SK-N-SH (cell line): ENCODE results near the gene DOCK8. TPM values are rescaled to one million over a fixed set of nuclear protein-coding genes. Genes with fewer than 3 reads are reported as not detected.

Source experiments
- CTCF ChIA-PET: fragments of 300-600, 350-600 bp; formaldehyde crosslinking; extraction: SDS; loops from one replicate; lab custom pipeline; 2021; lab: Yijun Ruan, JAX
- POLR2A ChIA-PET: fragments of 350-600 bp; sonication (Branson Sonifier 250); formaldehyde crosslinking; extraction: SDS; loops from one replicate; lab custom pipeline; 2020; ENCODE audit warnings: antibody characterized with exemption, inconsistent platforms; lab: Yijun Ruan, JAX
- DNase-seq: peaks from one replicate; pipeline ENCODE4 v3.0.0; 2012
- H2AFZ ChIP-seq: fragments of 200-600 bp; sonication (generic); 2 replicates; pipeline ENCODE4 v1.8.1; 2016; ENCODE audit warnings: antibody characterized with exemption, mild to moderate bottlenecking, low read depth
- H3F3A ChIP-seq: fragments of 200-600 bp; sonication (generic); replicated peaks from 2 replicates; pipeline ENCODE3; 2016; ENCODE audit warnings: antibody characterized with exemption, mild to moderate bottlenecking; ENCODE audit not compliant: insufficient read depth
- H3K27ac ChIP-seq, 2 experiments: fragments of 200-500 bp in 1 of 2; fragments of 200-600 bp in 1 of 2; sonication (Bioruptor generic) in 1 of 2; sonication (generic), shearing (Covaris generic) in 1 of 2; 2 replicates each; pipeline versions ENCODE4 v1.5.1 to v1.6.1; 2014 to 2016; ENCODE audit warnings: low read depth in 2 of 2, inconsistent platforms in 1 of 2, low read length in 1 of 2, mild to moderate bottlenecking in 1 of 2, mixed read lengths in 1 of 2
- H3K27me3 ChIP-seq: fragments of 200-600 bp; sonication (generic), shearing (Covaris generic); 2 replicates; pipeline ENCODE4 v1.6.1; 2016; ENCODE audit warnings: mixed run types; ENCODE audit not compliant: insufficient read depth
- H3K36me3 ChIP-seq, 2 experiments: fragments of 200-500 bp in 1 of 2; fragments of 200-600 bp in 1 of 2; sonication (Bioruptor generic) in 1 of 2; sonication (generic) in 1 of 2; replicated peaks in 1 of 2; 2 replicates each; pipeline versions ENCODE3 to v1.5.1; 2014 to 2016; ENCODE audit warnings: low read length in 1 of 2, mild to moderate bottlenecking in 1 of 2; ENCODE audit not compliant: insufficient read depth in 2 of 2, control insufficient read depth in 1 of 2
- H3K4me1 ChIP-seq, 2 experiments: fragments of 200-500 bp in 1 of 2; fragments of 200-600 bp in 1 of 2; sonication (Bioruptor generic) in 1 of 2; sonication (generic), shearing (Covaris generic) in 1 of 2; 2 replicates each; pipeline versions ENCODE4 v1.5.1 to v1.6.1; 2014 to 2016; ENCODE audit warnings: low read depth in 1 of 2, low read length in 1 of 2, mixed run types in 1 of 2; ENCODE audit not compliant: insufficient read depth in 2 of 2, control insufficient read depth in 1 of 2
- H3K4me2 ChIP-seq: fragments of 200-600 bp; sonication (generic), shearing (Covaris generic); 2 replicates; pipeline ENCODE4 v1.6.1; 2017; ENCODE audit warnings: mixed run types
- H3K4me3 ChIP-seq, 2 experiments: fragments of 200-500 bp in 1 of 2; fragments of 200-600 bp in 1 of 2; sonication (Bioruptor generic) in 1 of 2; sonication (generic), shearing (Covaris generic) in 1 of 2; 2 replicates each; pipeline versions ENCODE4 v1.5.1 to v1.8.1; 2014 to 2016; ENCODE audit warnings: low read depth in 2 of 2, inconsistent platforms in 1 of 2, low read length in 1 of 2, mild to moderate bottlenecking in 1 of 2, mixed read lengths in 1 of 2, moderate library complexity in 1 of 2
- H3K79me2 ChIP-seq: fragments of 200-600 bp; sonication (generic); 2 replicates; pipeline ENCODE4 v1.8.1; 2017; ENCODE audit warnings: mild to moderate bottlenecking; ENCODE audit not compliant: insufficient read depth
- H3K9ac ChIP-seq: fragments of 200-600 bp; sonication (generic); 2 replicates; pipeline ENCODE4 v1.6.1; 2017; ENCODE audit warnings: mixed run types
- H3K9me2 ChIP-seq: fragments of 200-600 bp; sonication (generic); 2 replicates; pipeline ENCODE4 v1.6.1; 2017; ENCODE audit warnings: mixed run types
- H3K9me3 ChIP-seq: fragments of 200-600 bp; sonication (generic); 2 replicates; pipeline ENCODE4 v1.6.1; 2017; ENCODE audit warnings: mixed run types, mild to moderate bottlenecking, moderate library complexity
- H4K20me1 ChIP-seq: fragments of 200-600 bp; sonication (generic); 2 replicates; pipeline ENCODE4 v1.6.1; 2017; ENCODE audit warnings: mild to moderate bottlenecking, mixed run types; ENCODE audit not compliant: insufficient read depth
- ELF1 ChIP-seq: IDR thresholded peaks from 2 replicates; pipeline ENCODE4 v1.4.0; 2012
- EP300 ChIP-seq, 2 experiments: IDR thresholded peaks; 2 replicates each; pipeline versions ENCODE4 v1.4.0 to v1.6.1; 2012; ENCODE audit warnings: borderline replicate concordance in 1 of 2, low read depth in 1 of 2, low read length in 1 of 2
- FOSL2 ChIP-seq: IDR thresholded peaks from 2 replicates; pipeline ENCODE4 v1.4.0; 2012; ENCODE audit warnings: low read depth, mild to moderate bottlenecking, moderate library complexity, borderline replicate concordance
- FOXJ3 ChIP-seq: sonication (generic); formaldehyde crosslinking; IDR thresholded peaks from 2 replicates; pipeline ENCODE4 v1.5.1; 2020; ENCODE audit warnings: mild to moderate bottlenecking, missing genetic modification reagents
- IRF3 ChIP-seq: fragments of 150-350 bp; IDR thresholded peaks from 2 replicates; pipeline ENCODE4 v1.6.1; 2016; ENCODE audit warnings: mild to moderate bottlenecking, low read depth, low read length
- JUND ChIP-seq: IDR thresholded peaks from 2 replicates; pipeline ENCODE4 v1.4.0; 2012
- MEF2A ChIP-seq: IDR thresholded peaks from 2 replicates; pipeline ENCODE4 v1.4.0; 2012; ENCODE audit warnings: low read depth, borderline replicate concordance
- NFIC ChIP-seq: IDR thresholded peaks from 2 replicates; pipeline ENCODE4 v1.4.0; 2012; ENCODE audit warnings: borderline replicate concordance
- REST ChIP-seq: IDR thresholded peaks from 2 replicates; pipeline ENCODE4 v1.6.1; 2012; ENCODE audit warnings: mild to moderate bottlenecking, low read depth, low read length, moderate library complexity
- RFX5 ChIP-seq: IDR thresholded peaks from 2 replicates; pipeline ENCODE4 v1.6.1; 2012; ENCODE audit warnings: mild to moderate bottlenecking, improper control_type of control experiment, low read length
- RXRA ChIP-seq: IDR thresholded peaks from 2 replicates; pipeline ENCODE4 v1.4.0; 2012; ENCODE audit warnings: low read depth, mild to moderate bottlenecking, borderline replicate concordance
- SIN3A ChIP-seq: IDR thresholded peaks from 2 replicates; pipeline ENCODE4 v1.6.1; 2012; ENCODE audit warnings: low read depth, mild to moderate bottlenecking, low read length, moderate library complexity, borderline replicate concordance
- SMC3 ChIP-seq: IDR thresholded peaks from 2 replicates; pipeline ENCODE4 v1.6.1; 2012; ENCODE audit warnings: low read depth, low read length, improper control_type of control experiment
- TAF1 ChIP-seq: IDR thresholded peaks from 2 replicates; pipeline ENCODE4 v1.6.1; 2012; ENCODE audit warnings: low read depth, mild to moderate bottlenecking, low read length, moderate library complexity, borderline replicate concordance
- USF1 ChIP-seq: IDR thresholded peaks from 2 replicates; pipeline ENCODE4 v1.4.0; 2012; ENCODE audit warnings: low read depth, borderline replicate concordance
- WGBS: methylation state at CpG from one replicate; pipeline ENCODE4 v1.1.6; 2017; ENCODE audit warnings: low lambda C conversion rate; 5-methylcytosine and 5-hydroxymethylcytosine counted together
- polyA plus RNA-seq, 3 experiments: library from polyadenylated mRNA; depleted of rRNA; stranded (reverse); fragments of >200 nt; gene quantifications; 2 replicates each; pipeline ENCODE4 v1.2.3, GENCODE V29; 2012
- TF ChIP-seq, protein P1 (sequence below): IDR thresholded peaks from 2 replicates; pipeline ENCODE4 v1.4.0; 2012; ENCODE audit warnings: low read depth, borderline replicate concordance
- TF ChIP-seq, protein P2 (sequence below): fragments of 150-350 bp; IDR thresholded peaks from 2 replicates; pipeline ENCODE4 v1.6.1; 2017; ENCODE audit warnings: antibody characterized with exemption, low read length, low read depth, borderline replicate concordance
- TF ChIP-seq, protein P3 (sequence below): IDR thresholded peaks from 2 replicates; pipeline ENCODE4 v1.4.0; 2012; ENCODE audit warnings: low read depth

The DOCK8 gene
- polyA plus RNA-seq, 1 of the 3 experiments (the other 2 are of a cell fraction), result not detected

- no peak for TF ChIP-seq RFX5
- TF ChIP-seq RXRA, result no peak
- no peak for TF ChIP-seq JUND
- TF ChIP-seq, protein P1, sequence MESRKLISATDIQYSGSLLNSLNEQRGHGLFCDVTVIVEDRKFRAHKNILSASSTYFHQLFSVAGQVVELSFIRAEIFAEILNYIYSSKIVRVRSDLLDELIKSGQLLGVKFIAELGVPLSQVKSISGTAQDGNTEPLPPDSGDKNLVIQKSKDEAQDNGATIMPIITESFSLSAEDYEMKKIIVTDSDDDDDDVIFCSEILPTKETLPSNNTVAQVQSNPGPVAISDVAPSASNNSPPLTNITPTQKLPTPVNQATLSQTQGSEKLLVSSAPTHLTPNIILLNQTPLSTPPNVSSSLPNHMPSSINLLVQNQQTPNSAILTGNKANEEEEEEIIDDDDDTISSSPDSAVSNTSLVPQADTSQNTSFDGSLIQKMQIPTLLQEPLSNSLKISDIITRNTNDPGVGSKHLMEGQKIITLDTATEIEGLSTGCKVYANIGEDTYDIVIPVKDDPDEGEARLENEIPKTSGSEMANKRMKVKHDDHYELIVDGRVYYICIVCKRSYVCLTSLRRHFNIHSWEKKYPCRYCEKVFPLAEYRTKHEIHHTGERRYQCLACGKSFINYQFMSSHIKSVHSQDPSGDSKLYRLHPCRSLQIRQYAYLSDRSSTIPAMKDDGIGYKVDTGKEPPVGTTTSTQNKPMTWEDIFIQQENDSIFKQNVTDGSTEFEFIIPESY, result no peak
- TF ChIP-seq, protein P2, sequence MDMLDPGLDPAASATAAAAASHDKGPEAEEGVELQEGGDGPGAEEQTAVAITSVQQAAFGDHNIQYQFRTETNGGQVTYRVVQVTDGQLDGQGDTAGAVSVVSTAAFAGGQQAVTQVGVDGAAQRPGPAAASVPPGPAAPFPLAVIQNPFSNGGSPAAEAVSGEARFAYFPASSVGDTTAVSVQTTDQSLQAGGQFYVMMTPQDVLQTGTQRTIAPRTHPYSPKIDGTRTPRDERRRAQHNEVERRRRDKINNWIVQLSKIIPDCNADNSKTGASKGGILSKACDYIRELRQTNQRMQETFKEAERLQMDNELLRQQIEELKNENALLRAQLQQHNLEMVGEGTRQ, result no peak
- TF ChIP-seq REST, result no peak
- TF ChIP-seq SMC3, result no peak
- no peak for TF ChIP-seq MEF2A
- no peak for TF ChIP-seq FOSL2
- TF ChIP-seq FOXJ3, result no peak
- no peak for TF ChIP-seq EP300 (IDR thresholded peaks at IDR 0.05; ENCODE audit: borderline replicate concordance in 1 of 2, low read depth in 1 of 2, low read length in 1 of 2)
- TF ChIP-seq IRF3, result no peak
- TF ChIP-seq, protein P3, sequence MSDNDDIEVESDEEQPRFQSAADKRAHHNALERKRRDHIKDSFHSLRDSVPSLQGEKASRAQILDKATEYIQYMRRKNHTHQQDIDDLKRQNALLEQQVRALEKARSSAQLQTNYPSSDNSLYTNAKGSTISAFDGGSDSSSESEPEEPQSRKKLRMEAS, result no peak
- TF ChIP-seq ELF1, result no peak
- no peak for TF ChIP-seq USF1
- TF ChIP-seq SIN3A, result no peak
- TF ChIP-seq NFIC, result no peak
- TF ChIP-seq TAF1, result no peak
- no peaks in the 10 kb centered on the region for H3K79me2 ChIP-seq
- peaks cover 17% of the 10 kb centered on the region; the same call in 1 of the 2 replicates for H3K27me3 ChIP-seq
- H3K4me2 ChIP-seq, result no peak overlapping the region
- ChIA-PET POLR2A (no interaction called here), CTCF (interaction anchor here (1.2 kb wide), 1 partner anchor 12 kb away, joined by 4 read pairs; no protein-coding TSS in a partner anchor)
- H3K27ac ChIP-seq, result no peak overlapping the region
- H3F3A ChIP-seq, result no peaks in the 10 kb centered on the region
- no peak overlapping the region for H3K4me3 ChIP-seq
- no peaks in the 10 kb centered on the region for H3K4me1 ChIP-seq
- no peak for DNase-seq
- H2AFZ ChIP-seq, result no peak overlapping the region
- 1% methylated on average over 7 of the region's 7 CpGs for WGBS
- no peaks in the 10 kb centered on the region for H4K20me1 ChIP-seq
- no peak overlapping the region for H3K9ac ChIP-seq
- H3K9me2 ChIP-seq, result no peaks in the 10 kb centered on the region
- no peaks in the 10 kb centered on the region for H3K9me3 ChIP-seq
- H3K36me3 ChIP-seq, result no peaks in the 10 kb centered on the region
These were observed 274.8 kb downstream of the DOCK8 start for GRCh38 chr9:489198-490197.
